NCI-H2171 (cell line): ENCODE measurements around the gene RFTN1.

Experiments
- DNase-seq: peaks from one replicate; lab custom pipeline; 2025; lab: John Stamatoyannopoulos, UW

The RFTN1 gene

DNA sequence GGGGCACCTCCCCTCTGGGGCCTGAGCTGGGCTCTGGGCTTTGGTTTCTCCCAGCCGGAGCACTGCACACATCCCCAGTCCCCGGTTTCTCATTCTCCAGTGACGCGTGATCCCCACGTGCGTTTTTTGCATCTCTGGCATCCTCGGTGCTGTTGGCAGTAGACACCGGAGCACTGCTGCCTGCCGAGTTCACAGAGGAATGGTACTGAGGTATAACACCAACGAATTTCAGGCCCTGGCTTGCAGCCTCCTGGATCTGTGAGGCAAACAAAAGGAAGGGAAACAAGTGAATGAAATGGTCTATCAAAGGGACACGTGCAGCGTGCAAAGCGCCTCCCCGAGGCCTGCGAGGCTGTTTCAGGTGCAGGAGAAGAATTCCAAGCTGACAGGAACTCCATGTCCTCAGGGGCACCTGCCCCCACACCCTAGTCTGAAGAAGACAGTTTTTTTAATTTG, 135.6 kb downstream of the RFTN1 start:
- DNase-seq, result no peak

- no peak for DNase-seq
These were observed 136.3 kb downstream of the RFTN1 start for GRCh38 chr3:16377196-16377595.

- DNase-seq, result no peak
These were observed 137.6 kb downstream of the RFTN1 start for GRCh38 chr3:16375891-16376290.

DNA sequence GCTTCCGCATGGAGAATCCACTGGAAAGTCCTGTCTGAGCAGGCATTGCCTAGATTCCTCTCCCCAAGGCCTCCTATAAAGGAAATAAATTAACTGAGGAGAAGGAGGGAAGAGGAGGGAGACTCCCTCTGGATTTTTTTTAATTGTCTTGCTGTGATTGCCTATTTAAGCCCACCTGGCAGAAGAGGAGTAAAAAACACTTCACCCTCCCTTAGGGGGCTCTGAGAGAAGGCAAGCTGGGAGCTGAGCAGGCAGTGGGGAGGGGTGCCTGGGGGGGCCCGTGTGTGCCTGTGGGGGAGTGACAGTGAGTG, 138.6 kb downstream of the RFTN1 start:
- DNase-seq, result no peak

- no peak for DNase-seq
These were observed 139.2 kb downstream of the RFTN1 start for GRCh38 chr3:16374047-16374934.

- no peak for DNase-seq
These were observed 140.1 kb downstream of the RFTN1 start for GRCh38 chr3:16373341-16373946.

DNA sequence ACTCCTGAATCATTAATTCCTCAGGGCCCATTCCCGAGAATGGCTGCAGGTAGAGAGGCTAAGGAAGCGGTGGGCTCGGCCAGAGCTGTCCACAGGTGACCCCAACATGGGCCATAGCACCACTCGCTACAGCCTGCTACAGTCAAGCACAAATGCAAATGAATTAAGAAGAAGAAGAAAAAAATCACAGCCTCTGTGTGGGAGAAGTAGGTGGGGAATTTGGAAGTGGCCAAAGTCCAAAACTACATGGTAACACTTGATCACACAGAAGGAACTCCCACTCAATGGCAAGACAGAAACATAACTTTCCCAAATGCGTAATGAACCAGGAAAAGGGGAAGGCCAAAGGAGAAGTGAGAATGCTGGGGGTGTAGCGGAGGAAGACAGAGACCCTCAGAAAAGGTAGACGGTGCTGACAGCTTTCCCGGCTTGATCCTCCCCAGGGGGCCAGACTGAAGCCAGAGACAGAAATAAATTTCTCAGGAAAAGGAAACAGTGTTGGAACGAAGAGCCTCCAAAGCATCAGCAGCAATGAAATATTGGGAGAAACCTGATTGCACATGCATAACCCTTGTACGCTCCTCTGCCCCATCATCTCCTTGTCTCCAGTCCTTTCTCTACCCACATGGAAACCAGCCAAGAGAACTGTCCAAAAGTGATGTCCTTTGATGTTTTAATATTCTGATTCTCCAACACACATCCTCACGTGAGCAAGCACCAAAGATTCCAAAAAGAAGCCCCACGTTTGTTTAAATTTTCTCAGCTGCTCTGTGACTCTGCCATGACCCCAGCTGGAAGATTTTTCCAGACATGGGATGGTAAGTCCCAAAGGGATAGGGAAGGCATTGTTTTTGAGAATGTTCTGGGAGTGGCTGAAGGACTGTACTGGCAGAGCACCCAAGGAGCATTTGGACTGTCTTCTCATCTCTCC, 140.9 kb downstream of the RFTN1 start:
- DNase-seq, result no peak

DNA sequence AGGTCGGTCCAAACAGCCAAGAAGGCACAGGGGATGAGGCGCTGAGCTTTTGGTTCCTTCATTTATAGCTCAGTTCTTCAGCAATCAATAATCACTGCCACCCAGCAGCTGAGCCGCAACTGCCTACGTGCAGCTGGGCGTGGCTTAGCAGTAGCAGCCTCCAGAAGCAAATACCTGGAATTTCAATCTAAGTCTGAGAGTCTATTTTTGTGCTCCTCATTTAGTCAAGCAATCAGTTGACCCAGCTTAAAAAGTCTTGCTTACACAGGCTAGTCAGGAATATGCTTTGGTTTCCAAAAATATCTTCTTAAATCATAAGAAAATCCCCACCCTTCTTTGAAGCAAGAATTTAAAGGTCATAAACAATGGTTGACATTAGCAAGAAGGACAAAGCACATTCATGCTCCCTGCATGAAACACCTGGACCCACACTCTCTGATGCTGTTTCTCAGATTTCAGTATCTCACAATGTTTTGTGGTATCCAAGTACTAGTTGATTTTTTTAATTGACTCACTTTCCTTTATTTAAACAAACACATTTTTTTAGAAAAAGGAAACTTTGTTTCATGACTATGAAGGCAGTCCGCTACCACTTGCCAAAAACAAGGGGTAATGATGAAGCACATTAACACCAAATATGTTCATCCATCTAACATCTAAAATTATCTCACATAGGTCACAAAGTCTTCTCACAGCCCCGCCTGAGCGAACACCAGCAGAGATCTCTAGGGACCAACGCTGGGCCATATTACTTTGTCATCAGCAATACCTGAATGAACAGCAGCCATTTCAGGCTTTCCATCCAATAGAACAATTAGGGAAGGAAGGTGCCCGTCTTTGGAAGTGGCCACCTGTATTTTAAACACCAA, 142.4 kb downstream of the RFTN1 start:
- DNase-seq, result no peak

DNA sequence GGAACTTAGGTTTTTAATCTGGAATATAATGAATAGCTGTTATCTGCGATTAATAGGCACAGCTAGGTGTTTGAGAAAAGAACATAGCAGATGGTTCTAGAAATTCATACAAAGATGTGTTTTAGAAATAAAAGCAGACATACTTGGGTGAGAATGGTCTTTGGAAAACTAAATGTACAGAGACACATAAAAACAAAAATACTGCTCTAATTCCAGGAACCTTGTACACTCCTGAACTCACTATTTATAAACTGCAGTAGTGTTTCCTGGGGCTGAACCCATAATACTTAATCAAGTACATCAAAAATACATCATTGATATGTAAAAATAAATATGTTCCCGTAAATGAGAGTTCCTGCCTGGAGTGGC, 143.0 kb downstream of the RFTN1 start:
- no peak for DNase-seq

- DNase-seq, result no peak
These were observed 143.6 kb downstream of the RFTN1 start for GRCh38 chr3:16369885-16370284.

DNA sequence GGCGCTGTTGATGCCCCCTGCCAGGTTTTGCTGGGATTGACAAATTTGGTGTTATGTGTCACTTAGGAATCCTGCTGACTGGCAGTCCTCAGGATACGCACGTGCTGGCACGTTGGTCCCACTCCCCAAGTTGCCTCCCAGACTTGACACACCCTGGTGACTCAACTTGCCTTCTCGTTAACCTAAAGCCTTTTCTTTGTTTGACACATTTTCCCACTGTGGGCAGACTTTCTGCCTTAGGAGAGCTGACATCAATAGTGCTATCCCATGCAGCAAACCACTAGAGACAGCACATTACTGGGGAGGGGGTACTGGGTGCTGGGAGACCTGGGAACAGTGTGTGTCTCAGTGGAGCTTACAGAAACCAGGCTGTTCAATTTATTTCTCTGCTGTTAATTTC, 144.2 kb downstream of the RFTN1 start:
- no peak for DNase-seq

DNA sequence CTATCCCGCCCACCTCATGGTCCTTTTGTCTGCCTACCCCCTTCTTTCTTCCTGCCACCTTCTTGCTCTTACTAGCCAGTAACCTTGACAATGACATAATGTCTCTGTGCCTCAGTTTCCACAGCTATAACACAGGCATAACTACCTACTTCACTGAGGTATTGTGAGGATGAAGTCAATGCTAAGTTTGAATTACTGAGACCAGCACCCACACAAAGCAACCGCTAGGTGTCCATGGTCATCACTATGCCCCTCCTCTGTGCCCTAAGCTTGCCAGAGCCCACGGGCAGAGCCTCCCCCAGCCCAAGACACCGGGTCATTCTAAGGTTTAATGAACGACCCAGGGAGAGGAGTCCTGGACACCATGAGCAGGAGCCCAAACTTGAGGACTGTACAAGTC, 146.9 kb downstream of the RFTN1 start:
- DNase-seq, result no peak

DNA sequence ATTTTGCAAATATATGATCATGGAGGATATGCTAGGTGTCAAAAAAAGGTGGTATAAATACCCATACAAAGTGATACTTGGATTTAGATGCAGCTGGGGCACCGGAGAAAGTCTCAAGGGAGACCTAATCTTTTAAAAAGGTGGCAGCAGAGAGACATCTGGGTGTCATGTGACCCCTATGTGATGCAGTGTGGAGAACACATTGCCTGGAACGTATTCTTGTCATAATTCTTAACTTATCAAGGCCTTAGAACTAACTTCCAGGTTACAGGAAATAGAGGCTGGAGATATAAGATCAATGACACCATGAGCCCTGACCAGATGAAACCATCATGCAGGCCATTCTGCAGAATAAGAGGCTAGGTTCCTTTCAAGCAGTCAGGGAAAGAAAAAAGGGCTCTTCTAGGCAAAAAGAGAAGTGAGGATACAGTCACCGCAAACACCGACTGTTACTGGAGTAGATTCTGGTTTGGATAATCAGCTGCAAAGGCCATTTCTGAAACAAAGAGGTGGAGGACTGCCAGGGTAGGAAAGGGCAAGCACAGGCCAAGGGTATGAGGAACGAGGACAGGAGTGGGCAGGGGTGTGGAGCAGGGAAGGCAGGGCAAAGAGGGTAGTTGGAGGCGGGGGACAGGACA, 147.9 kb downstream of the RFTN1 start:
- DNase-seq, result no peak

DNA sequence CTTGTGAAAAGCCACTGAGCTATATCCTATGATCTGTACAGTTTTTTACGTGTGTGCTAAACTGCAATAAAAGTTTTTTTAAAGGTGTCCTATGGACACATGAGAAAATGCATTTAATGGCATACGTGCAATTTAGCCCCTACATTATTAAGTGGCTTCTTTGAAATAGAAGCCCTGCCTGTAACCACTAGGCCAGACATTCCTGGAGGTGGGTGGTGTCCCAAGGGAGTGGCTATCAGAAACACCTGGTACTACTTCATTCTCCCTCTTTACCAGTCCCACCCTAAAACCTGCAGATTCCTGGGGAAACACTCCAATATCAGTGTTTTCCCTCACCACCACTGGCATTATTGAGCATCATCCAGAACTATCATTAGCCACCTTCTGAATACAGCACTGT, 148.5 kb downstream of the RFTN1 start:
- no peak for DNase-seq

DNA sequence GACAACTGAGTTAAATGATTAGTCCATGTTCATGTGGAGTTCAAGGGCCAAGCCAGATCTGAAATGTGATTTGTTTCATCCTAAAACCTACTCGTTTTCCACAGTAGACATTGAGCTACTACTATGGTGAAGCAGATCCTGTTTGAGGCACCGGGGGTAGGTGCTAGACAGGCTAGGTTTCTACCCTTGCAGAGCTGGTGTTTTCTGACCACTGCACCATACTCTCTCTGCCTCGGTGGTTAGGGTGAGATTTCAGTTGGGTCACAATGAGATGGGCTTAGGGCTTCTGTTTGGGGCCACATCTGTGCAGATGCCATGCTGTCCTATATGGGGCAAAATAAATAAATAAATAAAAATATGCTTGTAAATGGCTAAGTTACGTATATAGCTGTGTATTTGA, 149.2 kb downstream of the RFTN1 start:
- DNase-seq, result no peak

- no peak for DNase-seq
These were observed 149.9 kb downstream of the RFTN1 start for GRCh38 chr3:16363636-16364035.

DNA sequence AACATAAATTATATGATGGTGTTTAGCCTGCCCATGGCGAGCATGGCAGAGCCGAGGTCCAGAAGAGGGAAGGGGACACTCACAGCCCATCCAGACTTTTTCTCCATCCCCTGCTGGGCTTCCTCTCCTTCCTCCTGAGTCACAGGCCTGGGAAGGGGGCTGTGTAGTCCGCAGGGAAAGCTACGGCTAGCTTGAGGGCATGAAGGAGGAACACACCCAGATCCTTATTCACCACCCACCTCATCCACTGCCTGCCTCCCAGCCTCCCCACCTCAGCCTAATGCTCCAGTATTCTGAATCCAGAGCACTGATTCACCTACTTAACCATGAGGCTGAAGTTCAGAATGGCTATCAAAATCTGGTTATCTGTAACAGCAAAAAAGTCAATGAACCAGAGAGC, 150.7 kb downstream of the RFTN1 start:
- DNase-seq, result no peak

- DNase-seq, result no peak
These were observed 152.4 kb downstream of the RFTN1 start for GRCh38 chr3:16361087-16361486.

GRCh38 chr3:16359331-16359730, 154.2 kb downstream of the RFTN1 start:
- DNase-seq, result no peak

DNA sequence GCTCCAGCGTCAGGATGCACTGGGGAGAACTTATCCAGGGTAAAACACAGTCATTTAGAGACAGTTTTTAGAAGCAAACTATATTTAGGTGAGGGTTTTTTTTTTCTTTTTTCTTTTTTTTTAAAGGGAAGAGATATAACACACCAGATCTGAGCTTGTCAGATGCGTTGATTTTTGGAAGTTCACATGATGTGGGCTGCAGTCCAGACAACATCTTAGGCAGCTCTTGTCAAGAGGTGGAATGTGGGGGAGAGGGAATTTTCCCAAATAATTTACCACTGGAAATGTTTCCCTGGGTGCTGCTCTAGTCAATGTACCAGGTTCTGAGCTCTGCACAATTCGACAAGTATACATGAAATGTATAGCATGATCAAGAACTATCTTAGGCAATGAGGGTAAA, 155.2 kb downstream of the RFTN1 start:
- no peak for DNase-seq
